ENCODE data around the gene FGGY. TPM values are rescaled to one million over a fixed set of nuclear protein-coding genes. Genes with fewer than 3 reads are reported as not detected.
A peak's percentile ranks its signal among the peaks of the same experiment; 100 is the strongest.

The FGGY gene
- total and polyA plus RNA-seq, 2 donors, result 15.6 to 25.3 TPM

GRCh38 chr1:59596432-59596831 is 299.5 kb downstream of the FGGY start:
- no peaks in the 10 kb centered on the region for H3K4me1 ChIP-seq (ENCODE audit: control insufficient read depth in 2 of 2, insufficient read depth in 2 of 2, low read length in 2 of 2)
- no peaks in the 10 kb centered on the region for H3K36me3 ChIP-seq (ENCODE audit: control insufficient read depth in 2 of 2, insufficient read depth in 2 of 2, low read length in 1 of 2)
- WGBS, result 98% methylated on average over 3 of the region's 3 CpGs
- H3K27ac ChIP-seq (ENCODE audit: low read depth in 1 of 2, low read length in 1 of 2), result peak overlapping the region; percentile 33 to 60
- H3K9me3 ChIP-seq (ENCODE audit: control insufficient read depth in 2 of 2, insufficient read depth in 1 of 2, low read length in 1 of 2), result no peaks in the 10 kb centered on the region
- no peaks in the 10 kb centered on the region for H3K27me3 ChIP-seq (ENCODE audit: control insufficient read depth in 2 of 2, insufficient read depth in 1 of 2, low read length in 1 of 2)
- H3K4me3 ChIP-seq (ENCODE audit: low read length in 2 of 2), result no peak overlapping the region
- DNase-seq (ENCODE audit: low read depth in 6 of 9, low spot score in 9 of 9), result no peak

GRCh38 chr1:59596956-59597355 is 300.1 kb downstream of the FGGY start:
- H3K27me3 ChIP-seq (ENCODE audit: control insufficient read depth in 2 of 2, insufficient read depth in 1 of 2, low read length in 1 of 2), result no peaks in the 10 kb centered on the region
- H3K9me3 ChIP-seq (ENCODE audit: control insufficient read depth in 2 of 2, insufficient read depth in 1 of 2, low read length in 1 of 2), result no peaks in the 10 kb centered on the region
- no peak overlapping the region for H3K4me3 ChIP-seq (ENCODE audit: low read length in 2 of 2)
- no peaks in the 10 kb centered on the region for H3K4me1 ChIP-seq (ENCODE audit: control insufficient read depth in 2 of 2, insufficient read depth in 2 of 2, low read length in 2 of 2)
- no peak for DNase-seq (ENCODE audit: low read depth in 6 of 9, low spot score in 9 of 9)
- 92% methylated on average over 1 of the region's 1 CpG for WGBS
- peak overlapping the region; percentile 33 to 60 for H3K27ac ChIP-seq (ENCODE audit: low read depth in 1 of 2, low read length in 1 of 2)
- no peaks in the 10 kb centered on the region for H3K36me3 ChIP-seq (ENCODE audit: control insufficient read depth in 2 of 2, insufficient read depth in 2 of 2, low read length in 1 of 2)

GRCh38 chr1:59597420-59598119 is 300.7 kb downstream of the FGGY start:
- Histone ChIP-seq H3K27ac (ENCODE audit: low read depth in 1 of 2, low read length in 1 of 2) (no peak overlapping the region), H3K4me1 (ENCODE audit: control insufficient read depth in 2 of 2, insufficient read depth in 2 of 2, low read length in 2 of 2) (no peaks in the 10 kb centered on the region), H3K9me3 (ENCODE audit: control insufficient read depth in 2 of 2, insufficient read depth in 1 of 2, low read length in 1 of 2) (no peaks in the 10 kb centered on the region), H3K4me3 (ENCODE audit: low read length in 2 of 2) (no peak overlapping the region), H3K27me3 (ENCODE audit: control insufficient read depth in 2 of 2, insufficient read depth in 1 of 2, low read length in 1 of 2) (no peaks in the 10 kb centered on the region), H3K36me3 (ENCODE audit: control insufficient read depth in 2 of 2, insufficient read depth in 2 of 2, low read length in 1 of 2) (no peaks in the 10 kb centered on the region)
- no peak for DNase-seq (ENCODE audit: low read depth in 6 of 9, low spot score in 9 of 9)
- WGBS, result 97% methylated on average over 8 of the region's 8 CpGs

GRCh38 chr1:59598120-59598440 is 301.2 kb downstream of the FGGY start:
- Histone ChIP-seq H3K36me3 (ENCODE audit: control insufficient read depth in 2 of 2, insufficient read depth in 2 of 2, low read length in 1 of 2) (no peaks in the 10 kb centered on the region), H3K27ac (ENCODE audit: low read depth in 1 of 2, low read length in 1 of 2) (no peak overlapping the region), H3K4me1 (ENCODE audit: control insufficient read depth in 2 of 2, insufficient read depth in 2 of 2, low read length in 2 of 2) (no peaks in the 10 kb centered on the region), H3K4me3 (ENCODE audit: low read length in 2 of 2) (no peak overlapping the region), H3K27me3 (ENCODE audit: control insufficient read depth in 2 of 2, insufficient read depth in 1 of 2, low read length in 1 of 2) (no peaks in the 10 kb centered on the region), H3K9me3 (ENCODE audit: control insufficient read depth in 2 of 2, insufficient read depth in 1 of 2, low read length in 1 of 2) (no peaks in the 10 kb centered on the region)
- DNase-seq (ENCODE audit: low read depth in 6 of 9, low spot score in 9 of 9), result no peak

- H3K4me3 ChIP-seq (ENCODE audit: low read length in 2 of 2), result no peak overlapping the region
- no peaks in the 10 kb centered on the region for H3K27me3 ChIP-seq (ENCODE audit: control insufficient read depth in 2 of 2, insufficient read depth in 1 of 2, low read length in 1 of 2)
- 97% methylated on average over 11 of the region's 11 CpGs for WGBS
- H3K9me3 ChIP-seq (ENCODE audit: control insufficient read depth in 2 of 2, insufficient read depth in 1 of 2, low read length in 1 of 2), result no peaks in the 10 kb centered on the region
- no peaks in the 10 kb centered on the region for H3K36me3 ChIP-seq (ENCODE audit: control insufficient read depth in 2 of 2, insufficient read depth in 2 of 2, low read length in 1 of 2)
- DNase-seq (ENCODE audit: low read depth in 6 of 9, low spot score in 9 of 9), result no peak
- H3K4me1 ChIP-seq (ENCODE audit: control insufficient read depth in 2 of 2, insufficient read depth in 2 of 2, low read length in 2 of 2), result no peaks in the 10 kb centered on the region
- no peak overlapping the region for H3K27ac ChIP-seq (ENCODE audit: low read depth in 1 of 2, low read length in 1 of 2)
Measured at GRCh38 chr1:59601041-59601441, 304.1 kb downstream of the FGGY start.

- no peak for DNase-seq (ENCODE audit: low read depth in 6 of 9, low spot score in 9 of 9)
- Histone ChIP-seq H3K36me3 (ENCODE audit: control insufficient read depth in 2 of 2, insufficient read depth in 2 of 2, low read length in 1 of 2) (no peaks in the 10 kb centered on the region), H3K27ac (ENCODE audit: low read depth in 1 of 2, low read length in 1 of 2) (no peak overlapping the region), H3K27me3 (ENCODE audit: control insufficient read depth in 2 of 2, insufficient read depth in 1 of 2, low read length in 1 of 2) (no peaks in the 10 kb centered on the region), H3K9me3 (ENCODE audit: control insufficient read depth in 2 of 2, insufficient read depth in 1 of 2, low read length in 1 of 2) (no peaks in the 10 kb centered on the region), H3K4me3 (ENCODE audit: low read length in 2 of 2) (no peak overlapping the region), H3K4me1 (ENCODE audit: control insufficient read depth in 2 of 2, insufficient read depth in 2 of 2, low read length in 2 of 2) (no peaks in the 10 kb centered on the region)
Measured at GRCh38 chr1:59601811-59602210, 304.9 kb downstream of the FGGY start.

GRCh38 chr1:59604191-59604590 is 307.3 kb downstream of the FGGY start:
- no peaks in the 10 kb centered on the region for H3K4me1 ChIP-seq (ENCODE audit: control insufficient read depth in 2 of 2, insufficient read depth in 2 of 2, low read length in 2 of 2)
- DNase-seq (ENCODE audit: low read depth in 6 of 9, low spot score in 9 of 9), result no peak
- no peak overlapping the region for H3K27ac ChIP-seq (ENCODE audit: low read depth in 1 of 2, low read length in 1 of 2)
- no peaks in the 10 kb centered on the region for H3K9me3 ChIP-seq (ENCODE audit: control insufficient read depth in 2 of 2, insufficient read depth in 1 of 2, low read length in 1 of 2)
- no peak overlapping the region for H3K4me3 ChIP-seq (ENCODE audit: low read length in 2 of 2)
- H3K27me3 ChIP-seq (ENCODE audit: control insufficient read depth in 2 of 2, insufficient read depth in 1 of 2, low read length in 1 of 2), result no peaks in the 10 kb centered on the region
- H3K36me3 ChIP-seq (ENCODE audit: control insufficient read depth in 2 of 2, insufficient read depth in 2 of 2, low read length in 1 of 2), result no peaks in the 10 kb centered on the region

- 83% methylated on average over 3 of the region's 3 CpGs for WGBS
- DNase-seq (ENCODE audit: low read depth in 6 of 9, low spot score in 9 of 9), result no peak
- Histone ChIP-seq H3K36me3 (ENCODE audit: control insufficient read depth in 2 of 2, insufficient read depth in 2 of 2, low read length in 1 of 2) (no peaks in the 10 kb centered on the region), H3K27me3 (ENCODE audit: control insufficient read depth in 2 of 2, insufficient read depth in 1 of 2, low read length in 1 of 2) (no peaks in the 10 kb centered on the region), H3K4me3 (ENCODE audit: low read length in 2 of 2) (no peak overlapping the region), H3K9me3 (ENCODE audit: control insufficient read depth in 2 of 2, insufficient read depth in 1 of 2, low read length in 1 of 2) (no peaks in the 10 kb centered on the region), H3K4me1 (ENCODE audit: control insufficient read depth in 2 of 2, insufficient read depth in 2 of 2, low read length in 2 of 2) (no peaks in the 10 kb centered on the region), H3K27ac (ENCODE audit: low read depth in 1 of 2, low read length in 1 of 2) (no peak overlapping the region)
Measured at GRCh38 chr1:59605184-59605583, 308.3 kb downstream of the FGGY start.

GRCh38 chr1:59605761-59606160 is 308.9 kb downstream of the FGGY start:
- 49% methylated on average over 1 of the region's 1 CpG for WGBS
- Histone ChIP-seq H3K27ac (ENCODE audit: low read depth in 1 of 2, low read length in 1 of 2) (no peak overlapping the region), H3K4me3 (ENCODE audit: low read length in 2 of 2) (no peak overlapping the region), H3K27me3 (ENCODE audit: control insufficient read depth in 2 of 2, insufficient read depth in 1 of 2, low read length in 1 of 2) (no peaks in the 10 kb centered on the region), H3K9me3 (ENCODE audit: control insufficient read depth in 2 of 2, insufficient read depth in 1 of 2, low read length in 1 of 2) (peaks cover 0 to 3% of the 10 kb centered on the region in 2 donors), H3K4me1 (ENCODE audit: control insufficient read depth in 2 of 2, insufficient read depth in 2 of 2, low read length in 2 of 2) (no peaks in the 10 kb centered on the region), H3K36me3 (ENCODE audit: control insufficient read depth in 2 of 2, insufficient read depth in 2 of 2, low read length in 1 of 2) (no peaks in the 10 kb centered on the region)
- no peak for DNase-seq (ENCODE audit: low read depth in 6 of 9, low spot score in 9 of 9)

GRCh38 chr1:59609245-59609644 is 312.4 kb downstream of the FGGY start:
- no peak for DNase-seq (ENCODE audit: low read depth in 6 of 9, low spot score in 9 of 9)
- H3K4me3 ChIP-seq (ENCODE audit: low read length in 2 of 2), result no peak overlapping the region
- H3K9me3 ChIP-seq (ENCODE audit: control insufficient read depth in 2 of 2, insufficient read depth in 1 of 2, low read length in 1 of 2), result peaks cover 0 to 8% of the 10 kb centered on the region in 2 donors
- WGBS, result 91% methylated on average over 1 of the region's 1 CpG
- no peaks in the 10 kb centered on the region for H3K27me3 ChIP-seq (ENCODE audit: control insufficient read depth in 2 of 2, insufficient read depth in 1 of 2, low read length in 1 of 2)
- no peak overlapping the region for H3K27ac ChIP-seq (ENCODE audit: low read depth in 1 of 2, low read length in 1 of 2)
- H3K36me3 ChIP-seq (ENCODE audit: control insufficient read depth in 2 of 2, insufficient read depth in 2 of 2, low read length in 1 of 2), result no peaks in the 10 kb centered on the region
- no peaks in the 10 kb centered on the region for H3K4me1 ChIP-seq (ENCODE audit: control insufficient read depth in 2 of 2, insufficient read depth in 2 of 2, low read length in 2 of 2)
